KBM-7 (cell line): ENCODE results near the gene GLIPR2.
A peak's percentile ranks its signal among the peaks of the same experiment; 100 is the strongest.
"Not testable (repeated sequence)": the region's sequence is repeated elsewhere in the genome, so short reads cannot be mapped to it uniquely, and the experiment has no call there.

Experiments used
- DNase-seq: peaks from one replicate; pipeline ENCODE4 v3.0.0-alpha.2; 2015
- in situ Hi-C: fragments of 300-500 bp; cut with MboI; formaldehyde crosslinking; loops from 2 replicates; pipeline ENCODE4 v1.14.3; 2020; ENCODE audit warnings: low sequenced_read_pairs, low pct_unique_long_range_greater_than_20kb, mixed read lengths

Gene GLIPR2

GRCh38 chr9:36119476-36119875 is 17.1 kb upstream of the GLIPR2 start:
- in situ Hi-C loops: loop anchor here (10.0 kb wide), 1 partner anchor 45 kb away; the partner anchor contains the start of gene CCIN
- no peak for DNase-seq

DNA sequence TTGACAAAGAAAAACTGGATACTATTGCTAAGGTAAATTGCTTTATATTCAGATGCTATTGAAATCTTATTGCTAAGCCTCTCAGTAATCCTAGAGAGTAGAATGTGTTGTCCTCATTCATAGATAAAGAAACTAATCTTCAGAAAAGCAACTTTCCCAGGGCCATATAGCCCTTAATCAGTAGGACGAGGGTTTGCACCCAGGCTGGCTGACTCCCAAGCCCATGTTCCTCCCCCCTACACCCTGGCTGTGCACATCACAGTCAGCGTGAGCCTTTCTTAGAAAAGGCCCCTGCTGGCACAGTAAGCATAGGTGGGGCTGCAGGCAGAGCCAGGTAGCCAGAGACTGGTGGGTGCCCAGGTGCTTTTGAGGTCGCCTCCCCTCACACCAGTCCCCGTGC is 15.8 kb upstream of the GLIPR2 start:
- in situ Hi-C loops: no loop called here
- no peak for DNase-seq

GRCh38 chr9:36121971-36122370 is 14.6 kb upstream of the GLIPR2 start:
- no peak for DNase-seq
- in situ Hi-C loops: no loop called here

DNA sequence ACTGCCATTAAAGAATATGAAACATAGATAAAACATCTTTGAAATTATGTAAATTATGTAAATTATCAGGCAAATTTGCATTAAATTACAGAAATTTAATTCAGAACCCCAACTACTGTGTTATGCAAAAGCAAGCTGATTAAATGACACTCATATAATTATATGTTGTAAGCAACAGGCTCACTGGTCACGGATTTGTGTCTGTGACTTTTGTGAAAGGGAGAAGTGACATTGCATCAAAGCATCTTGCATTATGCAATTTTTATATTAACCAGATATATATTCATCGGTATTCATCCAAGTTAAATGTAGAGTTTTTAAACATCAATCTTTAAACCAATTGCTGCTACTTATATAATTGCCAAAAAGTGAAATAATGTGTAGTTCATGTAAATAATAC is 13.0 kb upstream of the GLIPR2 start:
- in situ Hi-C loops: no loop called here
- DNase-seq: no peak

GRCh38 chr9:36125062-36125855 is 11.3 kb upstream of the GLIPR2 start:
- DNase-seq: no peak
- in situ Hi-C loops: no loop called here

DNA sequence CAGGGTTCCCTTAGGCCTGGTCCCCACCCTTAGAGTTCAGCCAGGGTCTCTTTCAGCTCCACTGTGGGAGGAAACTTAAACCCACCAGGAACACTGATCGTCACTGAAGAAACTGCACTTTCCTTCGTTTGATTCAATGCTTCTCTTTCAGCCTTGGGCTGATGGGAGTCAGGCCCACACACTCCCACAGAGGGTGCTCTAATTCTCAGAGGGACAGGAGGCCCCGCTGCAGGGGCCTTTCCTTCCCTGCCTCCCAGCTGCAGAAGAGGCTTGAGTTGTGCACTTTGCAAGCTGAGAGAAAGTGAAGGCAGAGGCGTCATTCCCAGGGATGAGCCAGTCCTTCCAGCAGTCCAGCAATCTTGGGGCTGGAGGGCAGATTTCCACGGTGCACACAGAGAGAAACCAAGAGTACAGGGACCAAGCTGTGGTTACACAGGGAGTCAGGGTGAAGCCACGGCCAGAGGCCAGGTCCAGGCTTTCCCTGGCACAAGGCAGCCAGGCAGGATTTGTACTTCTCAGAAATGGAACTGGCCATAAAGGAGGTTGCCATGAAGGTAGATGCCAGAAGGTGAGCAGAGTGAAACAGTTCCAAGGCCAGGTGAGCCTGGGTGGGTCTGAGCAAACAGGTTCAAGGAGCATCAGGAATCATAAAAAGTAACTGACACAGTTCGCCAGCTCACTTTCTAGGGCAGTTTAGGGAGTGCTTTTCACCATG is 10.4 kb upstream of the GLIPR2 start:
- in situ Hi-C loops: no loop called here

DNA sequence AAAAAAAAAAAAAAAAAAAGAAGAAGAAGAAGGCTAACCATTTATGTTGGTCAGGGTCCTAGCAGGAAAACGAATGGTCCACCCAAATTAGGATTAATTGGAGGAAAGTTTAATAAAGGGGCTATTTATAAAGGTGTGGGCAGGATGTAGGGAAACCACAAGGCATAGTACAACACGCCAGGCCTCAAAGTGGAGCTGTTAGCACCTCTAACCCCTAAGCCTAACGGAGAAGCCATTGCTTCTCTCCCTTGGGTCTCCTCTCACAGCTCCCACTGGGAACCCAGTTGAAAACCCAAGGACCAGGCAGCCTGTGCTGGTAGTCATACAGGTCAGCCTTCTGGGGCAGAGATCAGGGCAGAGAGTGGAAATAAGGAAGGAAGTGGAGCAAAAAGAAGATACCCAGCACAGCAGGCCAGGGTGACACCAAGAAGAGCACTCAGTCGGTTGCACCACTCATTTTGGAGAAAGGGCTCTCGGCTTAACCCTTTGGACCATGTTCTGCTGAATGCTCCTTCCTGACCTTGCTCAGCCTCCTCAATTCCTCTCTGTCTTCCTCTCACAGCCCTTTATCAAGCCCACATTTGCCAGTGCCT is 8.8 kb upstream of the GLIPR2 start:
- peak; percentile 46 for DNase-seq
- in situ Hi-C loops: no loop called here

More for the DNA sequence above, 10.4 kb upstream of the GLIPR2 start:
- no peak for DNase-seq

DNA sequence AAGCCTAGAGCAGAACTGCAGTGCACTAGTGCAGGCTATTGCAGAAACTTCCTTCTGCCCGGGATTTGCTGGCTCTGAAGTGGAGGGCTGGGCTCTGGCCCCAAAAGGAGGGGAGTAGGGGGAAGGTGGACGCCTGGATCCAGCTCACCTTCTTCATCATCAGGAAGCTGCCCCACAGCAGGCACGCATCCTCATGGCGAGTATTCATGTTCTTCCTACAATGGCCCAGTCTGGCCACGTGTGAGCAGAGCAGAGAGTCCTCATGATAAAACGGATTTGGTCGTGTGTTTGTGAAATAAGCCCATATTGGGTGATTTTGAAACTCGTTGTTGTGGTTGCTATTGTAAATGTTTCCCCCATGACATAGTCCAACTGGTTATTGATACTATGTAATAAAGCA is 8.2 kb upstream of the GLIPR2 start:
- in situ Hi-C loops: no loop called here
- DNase-seq: no peak

- in situ Hi-C loops: no loop called here
- no peak for DNase-seq
Observed at GRCh38 chr9:36129139-36129538, 7.4 kb upstream of the GLIPR2 start.

- DNase-seq, in situ Hi-C loops: not testable (repeated sequence)
Observed at GRCh38 chr9:36131666-36132065, 4.9 kb upstream of the GLIPR2 start.

DNA sequence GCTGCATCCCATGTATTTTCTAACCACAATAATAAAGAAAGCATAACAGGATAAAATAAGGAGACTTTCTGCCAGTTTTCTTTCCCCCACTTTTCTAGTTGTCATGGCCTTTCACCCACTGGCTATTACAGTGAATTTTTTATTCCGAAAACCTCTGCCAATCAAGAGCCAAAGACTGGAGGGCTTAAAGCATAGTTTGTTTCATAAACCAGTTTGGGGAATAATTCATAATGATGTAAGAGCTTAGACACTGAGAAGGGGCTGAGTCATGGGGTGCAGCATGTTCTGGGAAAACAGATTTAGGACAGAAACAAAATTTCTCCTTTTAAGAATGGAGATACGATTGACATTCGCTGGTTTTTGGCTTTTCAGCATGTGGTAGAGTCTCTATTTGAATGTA is 4.4 kb upstream of the GLIPR2 start:
- DNase-seq: no peak
- in situ Hi-C loops: no loop called here

DNA sequence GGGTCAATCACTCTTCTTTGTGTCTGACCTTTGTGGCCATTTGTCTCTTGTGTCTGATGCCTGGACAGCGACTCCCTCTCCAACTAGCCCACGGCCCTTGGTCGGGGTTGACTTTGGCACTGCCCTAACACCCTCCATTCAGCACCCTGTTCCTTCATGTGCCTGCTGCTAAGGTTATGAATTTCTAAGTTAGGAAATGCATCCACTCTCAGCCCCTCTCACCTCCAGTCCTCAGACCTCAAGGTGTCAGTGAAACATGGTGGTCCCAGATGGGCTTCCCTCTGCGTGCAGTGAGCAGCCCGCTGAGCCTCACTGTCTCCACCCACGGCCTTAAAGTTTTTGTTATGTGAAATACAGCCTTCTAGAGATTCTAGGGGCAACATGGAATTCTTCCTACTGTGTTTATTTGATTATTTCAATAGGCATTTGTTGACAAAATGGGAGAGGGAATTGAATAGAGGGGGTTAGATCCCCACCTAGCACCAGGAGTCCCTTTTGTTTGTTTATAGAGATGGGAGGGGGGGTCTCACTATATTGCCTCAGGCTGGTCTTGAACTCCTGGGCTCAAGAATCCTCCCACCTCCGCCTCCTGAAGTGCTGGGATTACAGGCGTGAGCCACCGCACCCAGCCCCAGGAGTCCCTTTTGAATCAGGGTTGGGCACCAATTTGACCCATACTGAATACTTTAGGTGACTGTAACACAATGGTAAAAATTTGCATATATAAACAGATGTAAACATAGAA is 1.6 kb upstream of the GLIPR2 start:
- in situ Hi-C loops: no loop called here

DNA sequence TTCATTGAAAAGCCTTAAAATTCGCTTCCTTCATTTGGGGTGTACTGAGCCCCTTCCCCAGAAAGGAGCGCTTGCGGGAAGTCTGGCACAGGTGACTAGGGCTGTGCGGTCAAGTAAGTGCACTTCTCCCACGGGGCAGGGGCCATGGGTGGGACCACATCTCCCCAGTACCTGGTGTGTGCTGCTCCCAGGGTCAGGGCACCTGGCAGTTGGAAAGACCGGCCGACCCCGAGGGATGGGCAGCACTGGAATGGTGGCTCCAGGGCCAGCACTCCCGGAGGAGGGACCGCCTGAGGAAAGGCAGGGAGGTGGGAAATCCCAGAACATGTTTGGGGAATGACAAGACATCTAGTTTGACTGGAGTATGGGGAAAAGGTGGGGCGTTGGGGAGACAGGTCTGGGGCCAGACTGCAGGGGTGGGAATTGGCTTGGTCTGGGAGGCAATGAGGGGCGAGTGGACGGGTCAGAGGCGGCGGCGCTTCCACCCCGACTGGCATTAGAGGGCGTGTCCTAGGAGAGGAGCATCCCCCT is 727 bp upstream of the GLIPR2 start:
- no peak for DNase-seq
- in situ Hi-C loops: no loop called here

More for the DNA sequence above, 1.6 kb upstream of the GLIPR2 start:
- DNase-seq: no peak

DNA sequence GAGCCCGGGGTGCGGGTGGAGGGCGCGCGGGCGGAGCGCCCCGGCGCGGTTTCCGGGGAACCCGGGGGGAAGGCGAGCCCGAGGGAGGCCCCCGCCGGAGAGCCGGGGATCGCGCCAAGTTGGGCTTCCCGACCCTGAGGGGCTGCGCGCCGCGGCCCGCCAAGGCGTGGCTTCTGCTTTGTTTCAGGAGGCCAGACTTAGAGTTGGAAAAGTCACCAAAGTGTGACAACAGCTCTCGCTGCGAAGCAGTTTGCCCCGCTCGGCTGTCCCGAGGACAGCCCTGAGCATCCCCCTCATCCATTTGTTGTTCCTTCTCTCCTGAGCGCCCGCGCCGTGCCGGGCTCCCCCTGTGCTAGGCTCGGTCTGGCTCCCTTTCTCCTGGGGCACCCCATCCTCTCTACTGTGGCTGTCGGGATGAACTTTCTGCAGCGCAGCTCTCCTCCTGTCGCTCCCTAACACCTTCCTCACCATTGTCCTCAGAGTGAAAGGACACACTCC is 410 bp downstream of the GLIPR2 start:
- DNase-seq: peak; percentile 19
- in situ Hi-C loops: no loop called here

DNA sequence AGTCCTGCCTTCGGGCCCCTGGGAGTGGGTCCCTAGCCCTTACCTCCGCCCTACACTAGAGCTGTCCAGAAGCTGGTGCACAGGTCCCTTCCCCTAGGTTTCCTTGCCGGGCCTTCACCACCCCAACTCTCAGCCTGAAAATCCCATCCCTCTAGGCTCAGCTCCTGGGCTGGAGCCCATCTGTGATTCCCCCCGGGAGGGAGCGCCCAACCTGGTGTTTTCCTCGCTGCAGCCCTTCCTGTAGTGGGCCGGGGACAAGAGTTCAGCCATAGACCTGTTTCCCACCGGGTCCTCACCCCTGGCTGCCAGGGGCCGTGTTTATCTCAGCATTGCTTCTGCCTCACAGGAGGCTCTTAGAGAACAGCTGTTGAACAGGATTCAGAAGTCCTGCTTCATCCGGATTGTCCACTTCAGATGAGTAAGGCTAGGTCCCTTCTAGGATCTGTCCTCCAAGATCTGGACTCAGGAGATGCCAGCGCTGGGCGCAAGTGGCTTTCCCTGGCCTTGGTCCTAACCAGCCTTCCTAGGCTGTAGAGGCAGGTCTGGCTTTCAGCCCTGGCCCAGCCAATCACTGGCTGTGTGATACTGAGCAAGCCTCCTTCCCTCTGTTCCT is 965 bp downstream of the GLIPR2 start:
- in situ Hi-C loops: no loop called here
- no peak for DNase-seq

- DNase-seq: no peak
- in situ Hi-C loops: no loop called here
Observed at GRCh38 chr9:36138496-36138895, 2.0 kb downstream of the GLIPR2 start.

- no peak for DNase-seq
- in situ Hi-C loops: no loop called here
Observed at GRCh38 chr9:36138901-36139300, 2.4 kb downstream of the GLIPR2 start.

DNA sequence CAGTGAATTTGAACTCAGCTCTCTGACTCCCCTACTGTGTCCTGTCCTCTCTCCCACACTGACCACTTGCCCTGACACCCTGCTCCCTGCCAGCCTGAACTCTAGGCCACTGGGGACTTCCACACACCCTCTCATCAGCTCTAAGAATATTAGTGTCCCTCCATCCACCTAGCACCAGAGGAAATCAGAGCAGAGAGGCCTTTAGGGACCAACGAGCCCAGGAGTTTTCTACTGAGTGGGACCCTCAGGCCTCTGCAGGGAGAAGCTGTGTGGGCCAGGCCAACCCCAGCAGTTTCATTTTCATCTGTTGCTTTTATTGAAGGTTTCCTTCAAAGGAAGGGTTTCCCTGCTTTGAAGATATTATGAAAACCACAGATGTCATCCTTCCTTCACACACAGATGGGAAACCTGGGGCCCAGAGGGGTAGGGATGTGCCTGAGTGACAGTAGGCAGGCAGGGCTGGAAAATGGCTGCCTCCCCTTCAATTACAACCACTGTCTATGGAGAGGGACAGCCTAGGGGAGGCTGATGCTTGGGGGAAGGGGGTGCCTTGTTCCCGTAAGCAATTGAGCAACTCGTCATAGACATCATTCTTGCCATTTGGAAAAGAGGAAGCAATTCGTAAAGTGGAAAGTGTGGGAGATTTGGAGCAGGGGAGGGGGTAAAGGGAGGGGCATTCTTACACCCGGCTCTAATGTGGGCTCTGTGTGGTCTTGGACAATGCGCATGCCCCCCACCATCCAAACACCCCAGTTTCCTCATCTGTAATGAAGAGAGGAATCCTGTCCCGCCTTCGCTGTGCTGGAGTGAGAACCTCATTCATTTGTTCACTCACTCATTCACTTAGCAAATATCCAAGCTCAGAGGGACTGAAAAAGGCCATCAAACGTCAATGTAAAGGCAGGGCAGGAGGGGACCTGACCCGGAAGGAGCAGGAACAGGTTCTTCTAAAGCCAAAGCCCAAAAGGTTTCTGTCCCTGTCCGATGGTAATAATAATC is 3.9 kb downstream of the GLIPR2 start:
- peak; percentile 69 for DNase-seq
- in situ Hi-C loops: no loop called here
